ENCODE measurements around the gene SLC2A14.

DNA sequence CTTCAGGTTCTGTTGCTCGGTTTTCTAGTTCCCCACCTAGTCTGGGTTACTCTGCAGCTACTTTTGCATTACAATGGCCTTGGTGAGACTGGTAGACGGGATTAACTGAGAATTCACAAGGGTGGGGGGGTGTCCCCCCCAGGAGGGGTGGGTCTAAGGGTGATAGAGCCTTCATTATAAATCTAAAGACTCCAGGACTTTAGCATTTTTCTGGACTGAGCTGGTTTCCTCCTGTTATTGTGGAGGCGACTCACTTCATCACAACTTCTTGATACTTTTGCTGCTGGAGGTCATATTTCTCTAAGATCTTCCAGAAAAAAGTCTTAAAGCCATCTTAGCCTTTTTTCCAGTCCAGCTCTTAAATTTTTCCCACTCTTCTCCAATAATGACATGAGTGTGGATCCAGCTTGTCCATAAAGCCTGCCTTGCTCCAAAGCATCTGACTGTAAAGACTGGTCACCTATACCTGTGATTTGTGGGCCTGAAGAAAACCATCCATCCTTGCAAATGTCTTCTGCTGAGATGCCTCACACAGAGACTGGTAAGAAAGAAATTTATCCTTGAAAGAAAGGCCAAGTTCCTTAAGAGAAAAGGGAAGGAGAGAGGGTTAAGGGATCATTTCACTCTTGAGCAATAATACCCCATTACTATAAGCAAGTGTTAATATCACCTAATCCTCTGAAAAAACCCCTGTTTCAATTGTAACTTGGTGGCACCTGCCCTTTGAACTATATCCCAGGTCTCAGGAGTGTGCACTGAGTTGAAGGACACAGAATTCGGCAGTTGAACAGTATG is 19.7 kb upstream of the SLC2A14 start:
- TF ChIP-seq, protein P1, sequence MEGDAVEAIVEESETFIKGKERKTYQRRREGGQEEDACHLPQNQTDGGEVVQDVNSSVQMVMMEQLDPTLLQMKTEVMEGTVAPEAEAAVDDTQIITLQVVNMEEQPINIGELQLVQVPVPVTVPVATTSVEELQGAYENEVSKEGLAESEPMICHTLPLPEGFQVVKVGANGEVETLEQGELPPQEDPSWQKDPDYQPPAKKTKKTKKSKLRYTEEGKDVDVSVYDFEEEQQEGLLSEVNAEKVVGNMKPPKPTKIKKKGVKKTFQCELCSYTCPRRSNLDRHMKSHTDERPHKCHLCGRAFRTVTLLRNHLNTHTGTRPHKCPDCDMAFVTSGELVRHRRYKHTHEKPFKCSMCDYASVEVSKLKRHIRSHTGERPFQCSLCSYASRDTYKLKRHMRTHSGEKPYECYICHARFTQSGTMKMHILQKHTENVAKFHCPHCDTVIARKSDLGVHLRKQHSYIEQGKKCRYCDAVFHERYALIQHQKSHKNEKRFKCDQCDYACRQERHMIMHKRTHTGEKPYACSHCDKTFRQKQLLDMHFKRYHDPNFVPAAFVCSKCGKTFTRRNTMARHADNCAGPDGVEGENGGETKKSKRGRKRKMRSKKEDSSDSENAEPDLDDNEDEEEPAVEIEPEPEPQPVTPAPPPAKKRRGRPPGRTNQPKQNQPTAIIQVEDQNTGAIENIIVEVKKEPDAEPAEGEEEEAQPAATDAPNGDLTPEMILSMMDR (IDR thresholded peaks at IDR 0.05; ENCODE audit: poor library complexity), result no peak
- TF ChIP-seq EZH2phosphoT487 (IDR thresholded peaks at IDR 0.05; ENCODE audit: low read depth, severe bottlenecking, unreplicated experiment), result no peak

Measured in hepatocyte (in vitro differentiated cells).